Peyer's patch (tissue), 4 donors: Measurements from ENCODE around the gene TMC6. TPM values are rescaled to one million over a fixed set of nuclear protein-coding genes. Genes with fewer than 3 reads are reported as not detected.

Experiments
- DNase-seq, 3 donors: peaks; one replicate each; pipeline ENCODE4 v3.0.0-alpha.2; 2017 to 2019
- H3K27ac ChIP-seq, 4 donors: fragments of 200-600 bp; sonication (generic); one replicate each; pipeline ENCODE4 v1.5.1; 2016 to 2019
- H3K27me3 ChIP-seq, 2 donors: fragments of 200-600 bp; sonication (generic); one replicate each; pipeline ENCODE4 v1.5.1; 2019
- H3K36me3 ChIP-seq, 3 donors: fragments of 200-600 bp; sonication (generic); one replicate each; pipeline ENCODE4 v1.5.1; 2016 to 2019
- H3K4me1 ChIP-seq, 4 donors: fragments of 200-600 bp; sonication (generic); one replicate each; pipeline ENCODE4 v1.5.1; 2016 to 2019
- H3K4me3 ChIP-seq, 4 donors: fragments of 200-600 bp; sonication (generic); 1 replicate in 3 of 4; 2 replicates in 1 of 4; pipeline ENCODE4 v1.5.1; 2016 to 2019; ENCODE audit warnings: mild to moderate bottlenecking in 1 of 4
- H3K9me3 ChIP-seq, 4 donors: fragments of 200-600 bp; sonication (generic); one replicate each; pipeline ENCODE4 v1.5.1; 2016 to 2019; ENCODE audit warnings: mild to moderate bottlenecking in 1 of 4
- POLR2A ChIP-seq, 2 donors: fragments of 450-650 bp; IDR thresholded peaks; one replicate each; pipeline ENCODE4 v1.5.1; 2017; ENCODE audit warnings: antibody characterized with exemption in 2 of 2, mild to moderate bottlenecking in 2 of 2, moderate library complexity in 2 of 2
- total RNA-seq, 4 donors: library from RNA; depleted of rRNA; stranded (reverse); fragments of >200 nt; gene quantifications; one replicate each; pipeline ENCODE4 v1.1.0, GENCODE V29; 2016
- TF ChIP-seq, protein P1 (sequence below), 6 experiments: fragments of 450-650 bp in 4 of 6; fragments of 200-600 bp in 2 of 6; sonication (generic) in 1 of 6; IDR thresholded peaks; one replicate each; pipeline ENCODE4 v1.5.1; 2017 to 2019; ENCODE audit warnings: antibody characterized with exemption in 6 of 6, mild to moderate bottlenecking in 3 of 6, moderate library complexity in 1 of 6

TMC6 gene
- total RNA-seq, 4 donors from 2014 or later, result 54.5 to 107 (median 94.9) TPM

DNA sequence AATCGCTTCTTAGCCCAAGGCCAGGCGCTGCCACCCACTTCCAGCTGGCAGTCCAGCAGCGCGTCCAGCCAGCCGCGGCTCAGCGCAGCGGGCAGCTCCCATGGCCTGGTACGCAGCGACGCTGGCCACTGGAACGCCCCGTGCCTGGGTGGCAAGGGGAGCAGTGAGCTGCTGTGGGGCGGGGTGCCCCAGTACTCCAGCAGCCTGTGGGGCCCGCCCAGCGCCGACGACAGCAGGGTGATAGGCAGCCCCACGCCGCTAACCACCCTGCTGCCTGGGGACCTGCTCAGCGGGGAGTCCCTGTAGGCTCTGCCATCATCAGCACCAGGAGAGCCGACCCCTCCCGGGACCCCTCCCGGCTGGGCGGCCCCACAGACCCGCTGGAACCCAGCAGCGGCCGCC lies 24.0 kb downstream of the TMC6 start:
- Histone ChIP-seq H3K27me3 (no peaks in the 10 kb centered on the region), H3K9me3 (no peaks in the 10 kb centered on the region), H3K27ac (no peak overlapping the region), H3K4me1 (no peaks in the 10 kb centered on the region), H3K36me3 (peaks cover 0 to 50% (median 0%) of the 10 kb centered on the region in 3 donors), H3K4me3 (no peak overlapping the region)
- TF ChIP-seq, protein P1, sequence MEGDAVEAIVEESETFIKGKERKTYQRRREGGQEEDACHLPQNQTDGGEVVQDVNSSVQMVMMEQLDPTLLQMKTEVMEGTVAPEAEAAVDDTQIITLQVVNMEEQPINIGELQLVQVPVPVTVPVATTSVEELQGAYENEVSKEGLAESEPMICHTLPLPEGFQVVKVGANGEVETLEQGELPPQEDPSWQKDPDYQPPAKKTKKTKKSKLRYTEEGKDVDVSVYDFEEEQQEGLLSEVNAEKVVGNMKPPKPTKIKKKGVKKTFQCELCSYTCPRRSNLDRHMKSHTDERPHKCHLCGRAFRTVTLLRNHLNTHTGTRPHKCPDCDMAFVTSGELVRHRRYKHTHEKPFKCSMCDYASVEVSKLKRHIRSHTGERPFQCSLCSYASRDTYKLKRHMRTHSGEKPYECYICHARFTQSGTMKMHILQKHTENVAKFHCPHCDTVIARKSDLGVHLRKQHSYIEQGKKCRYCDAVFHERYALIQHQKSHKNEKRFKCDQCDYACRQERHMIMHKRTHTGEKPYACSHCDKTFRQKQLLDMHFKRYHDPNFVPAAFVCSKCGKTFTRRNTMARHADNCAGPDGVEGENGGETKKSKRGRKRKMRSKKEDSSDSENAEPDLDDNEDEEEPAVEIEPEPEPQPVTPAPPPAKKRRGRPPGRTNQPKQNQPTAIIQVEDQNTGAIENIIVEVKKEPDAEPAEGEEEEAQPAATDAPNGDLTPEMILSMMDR (IDR thresholded peaks at IDR 0.05), result no peak
- TF ChIP-seq POLR2A (IDR thresholded peaks at IDR 0.05), result no peak
- DNase-seq, result no peak

DNA sequence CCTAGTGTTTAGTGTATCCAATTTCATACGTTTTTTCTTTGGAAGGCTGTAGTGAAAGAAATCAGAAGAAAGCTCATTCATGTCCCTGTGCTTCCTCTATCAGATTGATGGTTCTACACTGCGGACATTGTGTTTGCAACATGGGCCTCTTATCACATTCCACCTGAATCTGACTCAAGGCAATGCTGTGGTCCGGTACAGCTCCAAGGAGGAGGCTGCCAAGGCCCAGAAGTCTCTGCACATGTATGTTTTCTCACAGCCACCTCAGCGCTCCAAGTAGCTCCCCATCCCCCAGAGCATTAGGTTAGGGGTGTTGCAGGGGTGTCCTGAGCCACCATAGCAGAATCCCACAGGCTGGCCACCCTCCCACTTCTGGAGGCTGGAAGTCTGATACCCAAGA lies 25.2 kb downstream of the TMC6 start:
- H3K36me3 ChIP-seq, result peaks cover 0 to 51% (median 0%) of the 10 kb centered on the region in 3 donors
- no peaks in the 10 kb centered on the region for H3K9me3 ChIP-seq
- TF ChIP-seq POLR2A (IDR thresholded peaks at IDR 0.05), result no peak
- TF ChIP-seq, protein P1 (IDR thresholded peaks at IDR 0.05), result no peak
- H3K27ac ChIP-seq, result no peak overlapping the region
- no peak for DNase-seq
- H3K4me1 ChIP-seq, result no peaks in the 10 kb centered on the region
- no peaks in the 10 kb centered on the region for H3K27me3 ChIP-seq
- H3K4me3 ChIP-seq, result no peak overlapping the region

DNA sequence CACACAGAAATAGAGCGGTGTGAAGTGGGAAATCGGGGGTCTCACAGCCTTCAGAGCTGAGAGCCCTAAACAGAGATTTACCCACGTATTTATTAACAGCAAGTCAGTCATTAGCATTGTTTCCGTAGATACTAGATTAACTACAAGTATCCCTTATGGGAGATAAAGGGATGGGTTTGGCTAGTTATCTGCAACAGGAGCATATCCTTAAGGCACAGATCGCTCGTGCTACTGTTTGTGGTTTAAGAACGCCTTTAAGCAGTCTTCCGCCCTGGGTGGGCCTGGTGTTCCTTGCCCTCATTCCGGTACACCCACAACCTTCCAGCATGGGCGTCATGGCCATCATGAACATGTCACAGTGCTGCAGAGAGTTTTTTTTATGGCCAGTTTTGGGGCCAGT lies 27.0 kb downstream of the TMC6 start:
- Histone ChIP-seq H3K4me3 (no peak overlapping the region), H3K27ac (no peak overlapping the region), H3K27me3 (no peaks in the 10 kb centered on the region), H3K4me1 (no peaks in the 10 kb centered on the region), H3K9me3 (no peaks in the 10 kb centered on the region), H3K36me3 (peaks cover 0 to 60% (median 0%) of the 10 kb centered on the region in 3 donors)
- no peak for DNase-seq
- no peak for TF ChIP-seq POLR2A (IDR thresholded peaks at IDR 0.05)
- TF ChIP-seq, protein P1 (IDR thresholded peaks at IDR 0.05), result no peak

DNA sequence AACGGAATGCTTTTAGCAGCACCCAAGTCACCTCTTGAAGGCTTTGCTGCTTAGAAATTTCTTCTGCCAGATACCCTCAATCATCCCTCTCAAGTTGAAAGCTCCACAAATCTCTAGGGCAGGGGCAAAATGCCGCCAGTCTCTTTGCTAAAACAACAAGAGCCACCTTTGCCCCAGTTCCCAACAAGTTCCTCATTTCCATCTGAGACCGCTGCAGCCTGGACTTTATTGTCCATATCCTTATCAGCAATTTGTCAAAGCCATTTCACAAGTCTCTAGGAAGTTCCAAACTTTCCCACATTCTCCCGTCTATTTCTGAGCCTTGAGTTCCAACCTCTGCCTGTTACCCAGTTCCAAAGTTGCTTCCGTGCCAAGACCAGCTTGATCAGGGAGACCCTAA lies 27.4 kb downstream of the TMC6 start:
- no peak for DNase-seq
- H3K9me3 ChIP-seq, result no peaks in the 10 kb centered on the region
- H3K36me3 ChIP-seq, result peaks cover 0 to 65% (median 0%) of the 10 kb centered on the region in 3 donors

DNA sequence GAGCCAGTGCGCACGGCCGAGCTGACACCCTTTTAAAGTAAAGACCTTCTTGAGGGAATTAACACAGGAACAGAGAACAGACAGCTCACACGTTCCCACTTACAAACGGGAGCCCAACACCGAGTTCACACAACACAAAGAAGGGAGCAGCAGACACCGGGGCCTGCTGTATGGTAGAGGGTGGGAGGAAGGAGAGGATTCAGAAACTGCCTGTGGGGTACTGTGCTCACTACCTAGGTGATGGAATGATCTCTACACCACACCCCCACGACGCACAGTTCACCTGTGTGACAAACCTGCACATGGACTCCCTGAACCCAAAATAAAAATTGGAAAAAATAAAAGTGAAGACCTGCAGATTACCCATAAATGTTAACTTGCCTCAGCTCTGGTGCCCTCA lies 32.5 kb downstream of the TMC6 start:
- no peak overlapping the region for H3K27ac ChIP-seq
- no peaks in the 10 kb centered on the region for H3K27me3 ChIP-seq
- no peak for DNase-seq
- H3K9me3 ChIP-seq, result no peaks in the 10 kb centered on the region
- no peak overlapping the region for H3K4me3 ChIP-seq
- H3K36me3 ChIP-seq, result peaks cover 0 to 85% (median 0%) of the 10 kb centered on the region in 3 donors
- TF ChIP-seq, protein P1 (IDR thresholded peaks at IDR 0.05), result no peak
- no peak for TF ChIP-seq POLR2A (IDR thresholded peaks at IDR 0.05)
- H3K4me1 ChIP-seq, result no peaks in the 10 kb centered on the region

More for the DNA sequence above, 27.4 kb downstream of the TMC6 start:
- Histone ChIP-seq H3K27ac (no peak overlapping the region), H3K4me3 (no peak overlapping the region), H3K4me1 (no peaks in the 10 kb centered on the region), H3K27me3 (no peaks in the 10 kb centered on the region)
- no peak for TF ChIP-seq POLR2A (IDR thresholded peaks at IDR 0.05)
- TF ChIP-seq, protein P1 (IDR thresholded peaks at IDR 0.05), result no peak

DNA sequence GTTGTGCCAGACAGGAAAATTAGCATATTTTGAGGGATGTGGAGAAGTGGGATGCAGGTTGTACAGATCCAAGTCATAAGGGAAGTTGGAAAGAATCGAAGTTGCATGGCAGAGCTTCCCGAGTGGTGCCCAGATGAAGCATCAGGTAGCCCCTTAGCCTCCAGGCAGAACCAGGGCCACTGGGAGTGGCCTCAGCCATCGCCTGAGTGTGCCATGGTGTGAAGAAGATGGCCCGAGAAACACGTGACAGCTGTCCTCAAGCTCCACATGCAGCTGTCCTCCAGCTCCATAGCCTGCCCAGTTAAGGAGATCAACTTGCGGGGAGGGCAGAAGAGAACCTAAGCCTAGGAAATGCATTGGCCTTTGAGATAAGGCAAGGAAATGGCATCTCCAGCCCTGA lies 33.5 kb downstream of the TMC6 start:
- H3K4me1 ChIP-seq, result no peaks in the 10 kb centered on the region
- TF ChIP-seq, protein P1 (IDR thresholded peaks at IDR 0.05), result no peak
- TF ChIP-seq POLR2A (IDR thresholded peaks at IDR 0.05), result no peak
- no peaks in the 10 kb centered on the region for H3K27me3 ChIP-seq
- no peak overlapping the region for H3K4me3 ChIP-seq
- H3K9me3 ChIP-seq, result no peaks in the 10 kb centered on the region
- no peak for DNase-seq
- no peak overlapping the region for H3K27ac ChIP-seq
- peaks cover 0 to 92% (median 0%) of the 10 kb centered on the region in 3 donors for H3K36me3 ChIP-seq
